HG02870 (cell line): Measurements from ENCODE around the gene RFT1.

Source experiments
- ATAC-seq: cut with Tn5 transposase; IDR thresholded peaks from one replicate; pipeline ENCODE4 v1.9.1; 2021; ENCODE audit warnings: mild to moderate bottlenecking, moderate library complexity; ENCODE audit not compliant: unreplicated experiment

RFT1 gene

GRCh38 chr3:53038679-53039375, 91.4 kb downstream of the RFT1 start:
- no peak for ATAC-seq
